Airway epithelial cell (primary cell): ENCODE data around the gene APH1A. TPM values are rescaled to one million over a fixed set of nuclear protein-coding genes. Genes with fewer than 3 reads are reported as not detected.

Experiments used
- total RNA-seq: library from RNA; depleted of rRNA; stranded (reverse); fragments of >200 nt; gene quantifications from 2 replicates; pipeline ENCODE4 v1.2.3, GENCODE V29; 2015

APH1A gene
- 117 and 122 TPM in 2 replicates for total RNA-seq

GRCh38 chr1:150268705-150269403 lies at the start of gene APH1A:
TSS of gene APH1A (minus strand) at chr1:150269016. CDS start at chr1:150268810, 206 bp downstream.

DNA sequence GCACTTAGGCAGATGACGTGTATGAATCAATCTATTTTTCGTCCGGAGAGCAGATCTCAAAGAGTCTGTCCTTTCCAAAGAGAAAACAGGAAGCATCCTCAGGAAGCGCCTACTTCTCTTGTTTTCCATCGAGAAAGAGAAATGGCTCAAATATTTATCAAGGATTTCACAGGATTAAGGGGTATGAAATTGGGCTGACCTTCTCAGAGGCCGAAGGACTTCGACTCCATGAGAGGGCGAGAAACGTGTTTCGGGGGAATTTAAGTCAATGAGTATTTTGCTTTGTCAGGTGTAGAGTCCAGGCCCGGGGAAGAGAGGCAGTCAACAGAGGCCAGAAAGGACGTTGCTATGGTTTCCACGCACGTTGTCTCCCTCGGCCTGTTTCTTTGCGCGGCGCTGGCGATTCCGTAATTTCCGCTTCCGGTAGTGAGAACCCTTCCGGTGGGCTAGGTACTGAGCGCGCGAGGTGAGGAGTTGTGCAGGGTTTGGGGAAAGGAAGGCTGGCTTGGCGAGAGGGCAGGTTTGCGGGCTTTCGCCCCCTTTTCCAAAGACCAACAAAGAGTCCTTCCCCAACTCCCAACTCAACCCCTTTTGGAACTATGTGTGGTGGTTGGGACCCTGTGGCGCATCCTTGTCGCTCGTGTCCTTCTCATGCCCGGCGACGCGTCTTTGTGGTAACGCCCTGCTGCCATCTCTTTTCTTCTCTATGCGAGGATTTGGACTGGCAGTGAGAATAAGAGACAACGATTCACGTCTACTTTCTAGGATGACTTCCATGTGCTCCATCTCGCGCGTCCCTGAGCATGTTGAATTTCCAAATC lies 24.8 kb upstream of the APH1A start, which contains the start of gene MRPS21:
TSS of gene MRPS21 (plus strand) at position 429 of the 821 bp plus-strand sequence. CDS start 506 bp downstream, outside the sequence.

GRCh38 chr1:150281758-150282557 lies 13.1 kb upstream of the APH1A start, which contains the start of gene CIART:
TSS of gene CIART (plus strand) at chr1:150282554. CDS start at chr1:150283268, 714 bp downstream.

GRCh38 chr1:150257624-150258585 lies 10.9 kb downstream of the APH1A start, which contains the start of gene CA14:
TSS of gene CA14 (plus strand) at chr1:150257774. CDS start at chr1:150258129, 355 bp downstream.

GRCh38 chr1:150235852-150236613 lies 32.8 kb downstream of the APH1A start, which contains the start of gene ANP32E:
TSS of gene ANP32E (minus strand) at chr1:150236112. CDS start at chr1:150235786, 326 bp downstream.

Other genes starting within 250 kb of the APH1A start
- 18.4 and 23.1 TPM in 2 replicates for gene VPS45, start 201.2 kb downstream of the APH1A start, total RNA-seq
- 7.2 and 8.0 TPM in 2 replicates for gene PLEKHO1, start 119.1 kb downstream of the APH1A start, total RNA-seq
- 28.2 and 28.7 TPM in 2 replicates for gene ANP32E, start 32.9 kb downstream of the APH1A start, total RNA-seq
- gene CA14, start 11.2 kb downstream of the APH1A start, total RNA-seq, result 0.14 TPM in 1 of 2 replicates, not detected in the other
- gene C1orf54, start 3.8 kb upstream of the APH1A start, total RNA-seq, result 0.78 and 3.4 TPM in 2 replicates
- 4.1 and 6.1 TPM in 2 replicates for gene CIART, start 13.5 kb upstream of the APH1A start, total RNA-seq
- gene MRPS21, start 24.8 kb upstream of the APH1A start, total RNA-seq, result 55.6 and 57.3 TPM in 2 replicates
- gene PRPF3, start 52.5 kb upstream of the APH1A start, total RNA-seq, result 21.1 and 23.9 TPM in 2 replicates
- gene RPRD2, start 95.1 kb upstream of the APH1A start, total RNA-seq, result 7.4 and 9.6 TPM in 2 replicates
- 18.7 and 26.7 TPM in 2 replicates for gene TARS2, start 218.4 kb upstream of the APH1A start, total RNA-seq
- 19.6 and 28.6 TPM in 2 replicates for gene ECM1, start 239.1 kb upstream of the APH1A start, total RNA-seq
- 0.63 TPM in 1 of 2 replicates, not detected in the other for gene FALEC, start 246.7 kb upstream of the APH1A start, total RNA-seq